Chondrocyte (in vitro differentiated cells): ENCODE measurements around the gene IL4I1. TPM values are rescaled to one million over a fixed set of nuclear protein-coding genes. Genes with fewer than 3 reads are reported as not detected.

Source experiments
- DNase-seq: peaks from one replicate; pipeline ENCODE4 v3.0.0; 2021; ENCODE audit warnings: mixed read lengths, low spot score
- H3K27ac Mint-ChIP-seq: one replicate; pipeline ENCODE4 v1.8.0; 2021; ENCODE audit warnings: mild to moderate bottlenecking, moderate library complexity, mixed read lengths; ENCODE audit not compliant: unreplicated experiment
- H3K27me3 Mint-ChIP-seq: 2 replicates; pipeline ENCODE4 v1.8.0; 2021; ENCODE audit warnings: low read depth, mixed read lengths
- H3K36me3 Mint-ChIP-seq: 2 replicates; pipeline ENCODE4 v1.8.0; 2021; ENCODE audit warnings: low read depth, mixed read lengths
- H3K4me1 Mint-ChIP-seq: 2 replicates; pipeline ENCODE4 v1.8.0; 2021; ENCODE audit warnings: low read depth, mild to moderate bottlenecking, mixed read lengths
- H3K4me3 Mint-ChIP-seq: one replicate; pipeline ENCODE4 v1.8.0; 2021; ENCODE audit warnings: mild to moderate bottlenecking, moderate library complexity, mixed read lengths; ENCODE audit not compliant: unreplicated experiment
- H3K9me3 Mint-ChIP-seq: 2 replicates; pipeline ENCODE4 v1.8.0; 2021; ENCODE audit warnings: low read depth, mixed read lengths
- microRNA-seq: library from miRNA; unstranded; fragments of <30 nt; microRNA quantifications from one replicate; pipeline ENCODE4 v1.2.0, GENCODE V29; 2020; ENCODE audit warnings: borderline number of aligned reads
- total RNA-seq: library from RNA; stranded (reverse); gene quantifications from 3 replicates; pipeline ENCODE4 v1.2.1, GENCODE V29; 2021
- TF ChIP-seq, protein P1 (sequence below): fragments of 200-600 bp; sonication (generic); IDR thresholded peaks from 2 replicates; pipeline ENCODE4 v1.5.0; 2021; ENCODE audit warnings: antibody characterized with exemption, mild to moderate bottlenecking, moderate library complexity

The IL4I1 gene
- total RNA-seq, 1 donor from 2014 or later = 0.17 TPM

DNA sequence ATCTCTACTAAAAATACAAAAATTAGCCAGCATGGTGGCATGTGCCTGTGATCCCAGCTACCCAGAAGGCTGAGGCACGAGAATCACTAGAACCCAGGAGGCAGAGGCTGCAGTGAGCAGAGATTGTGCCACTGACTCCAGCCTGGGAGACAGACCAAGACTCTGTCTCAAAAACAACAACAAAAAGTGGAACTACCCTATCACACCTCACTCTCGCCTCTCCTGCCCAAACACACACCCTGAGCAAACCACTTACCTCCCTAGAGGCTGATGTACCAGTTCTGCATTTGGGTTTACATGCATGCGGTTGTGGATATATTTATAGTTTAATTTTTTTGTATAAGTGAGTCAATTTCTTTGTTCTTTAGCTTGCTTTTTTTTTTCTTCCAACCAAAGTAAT is 53.4 kb downstream of the IL4I1 start:
- Mint-ChIP-seq H3K4me1 (peaks cover 14% of the 10 kb centered on the region), H3K27ac (no peak overlapping the region)

DNA sequence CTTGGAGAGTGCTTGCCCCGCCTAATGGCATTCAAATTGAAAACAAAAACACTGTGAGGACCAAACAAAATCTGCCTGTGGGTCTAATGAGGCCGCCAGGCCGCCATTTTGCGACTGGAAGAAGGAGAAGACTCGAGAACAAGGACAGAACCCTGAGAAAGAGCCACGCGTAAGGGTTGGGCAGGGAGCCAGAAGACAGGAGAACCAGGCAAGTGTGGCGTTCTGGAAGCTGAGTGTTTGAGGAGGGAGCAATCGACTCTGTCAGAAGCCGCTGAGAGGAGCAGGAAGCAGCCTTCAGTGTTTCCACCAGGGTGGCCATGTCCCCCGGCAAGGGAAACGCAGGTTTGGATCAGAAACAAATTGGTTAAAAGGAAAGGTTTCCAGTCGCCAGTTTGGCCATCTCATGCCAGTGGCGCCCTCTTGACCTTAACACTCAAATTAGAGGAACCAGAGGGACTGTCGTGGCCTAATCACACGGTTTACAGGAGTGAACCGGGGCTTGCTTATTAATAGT is 55.9 kb downstream of the IL4I1 start:
- H3K4me3 Mint-ChIP-seq = no peak overlapping the region
- H3K4me1 Mint-ChIP-seq = peaks cover 12% of the 10 kb centered on the region
- H3K27ac Mint-ChIP-seq = no peak overlapping the region
- TF ChIP-seq, protein P1, sequence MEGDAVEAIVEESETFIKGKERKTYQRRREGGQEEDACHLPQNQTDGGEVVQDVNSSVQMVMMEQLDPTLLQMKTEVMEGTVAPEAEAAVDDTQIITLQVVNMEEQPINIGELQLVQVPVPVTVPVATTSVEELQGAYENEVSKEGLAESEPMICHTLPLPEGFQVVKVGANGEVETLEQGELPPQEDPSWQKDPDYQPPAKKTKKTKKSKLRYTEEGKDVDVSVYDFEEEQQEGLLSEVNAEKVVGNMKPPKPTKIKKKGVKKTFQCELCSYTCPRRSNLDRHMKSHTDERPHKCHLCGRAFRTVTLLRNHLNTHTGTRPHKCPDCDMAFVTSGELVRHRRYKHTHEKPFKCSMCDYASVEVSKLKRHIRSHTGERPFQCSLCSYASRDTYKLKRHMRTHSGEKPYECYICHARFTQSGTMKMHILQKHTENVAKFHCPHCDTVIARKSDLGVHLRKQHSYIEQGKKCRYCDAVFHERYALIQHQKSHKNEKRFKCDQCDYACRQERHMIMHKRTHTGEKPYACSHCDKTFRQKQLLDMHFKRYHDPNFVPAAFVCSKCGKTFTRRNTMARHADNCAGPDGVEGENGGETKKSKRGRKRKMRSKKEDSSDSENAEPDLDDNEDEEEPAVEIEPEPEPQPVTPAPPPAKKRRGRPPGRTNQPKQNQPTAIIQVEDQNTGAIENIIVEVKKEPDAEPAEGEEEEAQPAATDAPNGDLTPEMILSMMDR = no peak
- H3K9me3 Mint-ChIP-seq = no peaks in the 10 kb centered on the region
- H3K36me3 Mint-ChIP-seq = peaks cover 26% of the 10 kb centered on the region
- no peak for DNase-seq
- H3K27me3 Mint-ChIP-seq = no peaks in the 10 kb centered on the region

More for the DNA sequence above, 53.4 kb downstream of the IL4I1 start:
- H3K27me3 Mint-ChIP-seq = no peaks in the 10 kb centered on the region
- H3K36me3 Mint-ChIP-seq = peaks cover 16% of the 10 kb centered on the region
- H3K4me3 Mint-ChIP-seq = no peak overlapping the region
- TF ChIP-seq, protein P1 = no peak
- peaks cover 3% of the 10 kb centered on the region for H3K9me3 Mint-ChIP-seq
- no peak for DNase-seq

DNA sequence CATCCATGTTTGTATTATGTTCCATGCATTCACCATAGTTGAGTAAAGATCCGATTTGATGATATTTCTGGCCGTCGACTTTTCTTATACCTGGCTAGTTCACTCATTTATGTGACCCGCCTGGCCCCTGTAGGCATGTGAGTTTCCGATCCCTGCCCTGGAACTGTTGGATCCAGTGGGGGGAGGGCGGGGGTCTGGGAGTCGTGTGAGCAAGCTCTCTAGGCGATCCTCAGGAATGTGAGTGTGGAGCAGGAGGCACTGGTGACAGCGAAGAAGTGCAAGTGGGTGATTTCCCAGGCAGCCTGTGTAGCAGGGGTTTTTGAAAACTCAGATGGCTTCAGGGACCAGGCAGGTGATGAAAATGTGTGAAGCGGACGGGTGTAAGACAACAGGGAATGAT is 56.4 kb downstream of the IL4I1 start:
- Mint-ChIP-seq H3K27ac (no peak overlapping the region), H3K4me3 (no peak overlapping the region), H3K4me1 (peaks cover 10% of the 10 kb centered on the region), H3K27me3 (no peaks in the 10 kb centered on the region), H3K9me3 (no peaks in the 10 kb centered on the region), H3K36me3 (peaks cover 26% of the 10 kb centered on the region)
- no peak for DNase-seq
- TF ChIP-seq, protein P1 = no peak

DNA sequence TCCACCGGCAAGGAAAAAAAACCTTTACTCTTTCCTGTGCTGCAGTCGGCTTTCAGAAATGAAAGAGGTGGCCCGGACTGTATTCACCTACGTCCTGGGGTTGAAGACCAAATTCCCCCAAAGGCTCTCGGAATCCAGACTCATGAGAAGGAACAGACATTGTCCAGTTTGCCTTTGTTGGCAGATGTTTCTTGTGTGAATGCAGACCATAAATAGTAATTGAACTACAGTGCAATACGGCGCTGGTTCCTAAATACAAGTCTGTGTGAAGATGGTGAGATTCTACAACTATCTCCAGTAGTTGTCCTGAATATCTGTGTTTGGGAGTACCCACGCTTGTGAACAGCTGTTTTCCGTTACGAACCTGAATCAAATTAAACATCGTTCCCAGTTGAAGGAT is 57.0 kb downstream of the IL4I1 start:
- Mint-ChIP-seq H3K4me1 (peaks cover 5% of the 10 kb centered on the region), H3K27ac (no peak overlapping the region), H3K27me3 (no peaks in the 10 kb centered on the region), H3K36me3 (peaks cover 31% of the 10 kb centered on the region), H3K9me3 (no peaks in the 10 kb centered on the region), H3K4me3 (no peak overlapping the region)
- TF ChIP-seq, protein P1 = no peak
- DNase-seq = no peak

Small RNA genes lying within 50 kb of the gene (microRNA-seq; reads per million reads assigned to microRNA genes)
- gene MIR4749 = 8.3 reads per million, percentile 18 among the genes with 10 or more reads in this experiment
- 2.2 reads per million for gene MIR4750

Other genes starting within 250 kb of the IL4I1 start
- 45.8 to 75.3 TPM (median 53.0 TPM) in 3 replicates for gene IRF3, start 231.0 kb downstream of the IL4I1 start, total RNA-seq
- gene BCL2L12, start 231.0 kb downstream of the IL4I1 start, total RNA-seq = 18.3 to 26.6 TPM (median 21.4 TPM) in 3 replicates
- 97.7 to 105 TPM (median 98.0 TPM) in 3 replicates for gene PRMT1, start 219.6 kb downstream of the IL4I1 start, total RNA-seq
- gene ADM5, start 207.3 kb downstream of the IL4I1 start, total RNA-seq = 0.49 to 1.4 TPM (median 0.52 TPM) in 3 replicates
- gene CPT1C, start 205.8 kb downstream of the IL4I1 start, total RNA-seq = 26.3 to 30.7 TPM (median 27.3 TPM) in 3 replicates
- not detected in 3 replicates for gene TSKS, start 133.6 kb downstream of the IL4I1 start, total RNA-seq
- 144 to 149 TPM (median 146 TPM) in 3 replicates for gene AP2A1, start 129.9 kb downstream of the IL4I1 start, total RNA-seq
- 10.2 to 19.8 TPM (median 10.8 TPM) in 3 replicates for gene FUZ, start 83.6 kb downstream of the IL4I1 start, total RNA-seq
- gene MED25, start 78.6 kb downstream of the IL4I1 start, total RNA-seq = 40.0 to 44.6 TPM (median 40.1 TPM) in 3 replicates
- 168 to 229 TPM (median 170 TPM) in 3 replicates for gene PTOV1, start 45.7 kb downstream of the IL4I1 start, total RNA-seq
- 51.4 to 97.0 TPM (median 52.4 TPM) in 3 replicates for gene PNKP, start 29.3 kb downstream of the IL4I1 start, total RNA-seq
- gene AKT1S1, start 19.5 kb downstream of the IL4I1 start, total RNA-seq = 52.0 to 70.5 TPM (median 55.8 TPM) in 3 replicates
- gene TBC1D17, start 19.2 kb downstream of the IL4I1 start, total RNA-seq = 36.3 to 45.3 TPM (median 44.8 TPM) in 3 replicates
- gene ATF5, start 32.3 kb upstream of the IL4I1 start, total RNA-seq = 16.7 to 53.4 TPM (median 53.3 TPM) in 3 replicates
- 41.0 to 50.5 TPM (median 44.7 TPM) in 3 replicates for gene NUP62, start 32.6 kb upstream of the IL4I1 start, total RNA-seq
- gene SIGLEC11, start 64.3 kb upstream of the IL4I1 start, total RNA-seq = not detected in 3 replicates
- 21.0 to 21.9 TPM (median 21.1 TPM) in 3 replicates for gene VRK3, start 128.5 kb upstream of the IL4I1 start, total RNA-seq
- gene ZNF473, start 129.1 kb upstream of the IL4I1 start, total RNA-seq = 7.0 to 7.3 TPM (median 7.0 TPM) in 3 replicates